ENCODE data around the gene FCHSD1.

Gene FCHSD1

GRCh38 chr5:141650851-141651727, at the start of gene FCHSD1:
Gene FCHSD1, minus strand, starts transcription at chr5:141651418. Its CDS starts 50 bp downstream, at chr5:141651368.
- peak; percentile 75 for DNase-seq

GRCh38 chr5:141697586-141697985, 46.4 kb upstream of the FCHSD1 start:
- DNase-seq: no peak

- DNase-seq: no peak
Measured at GRCh38 chr5:141696431-141696830, 45.2 kb upstream of the FCHSD1 start.

- DNase-seq: no peak
Measured at GRCh38 chr5:141695627-141696215, 44.5 kb upstream of the FCHSD1 start.

- no peak for DNase-seq
Measured at GRCh38 chr5:141694479-141694878, 43.3 kb upstream of the FCHSD1 start.

GRCh38 chr5:141692919-141693725, 41.9 kb upstream of the FCHSD1 start:
- DNase-seq: peak; percentile 85

- DNase-seq: no peak
Measured at GRCh38 chr5:141692533-141692888, 41.3 kb upstream of the FCHSD1 start.

GRCh38 chr5:141691867-141692532, 40.8 kb upstream of the FCHSD1 start:
- DNase-seq: peak; percentile 78

GRCh38 chr5:141691286-141691866, 40.2 kb upstream of the FCHSD1 start:
- peak; percentile 83 for DNase-seq

GRCh38 chr5:141686648-141687416, 35.6 kb upstream of the FCHSD1 start:
- no peak for DNase-seq

- DNase-seq: peak; percentile 20
Measured at GRCh38 chr5:141685591-141685990, 34.4 kb upstream of the FCHSD1 start.

GRCh38 chr5:141683596-141684141, 32.5 kb upstream of the FCHSD1 start:
- DNase-seq: no peak

GRCh38 chr5:141681695-141682641, 30.8 kb upstream of the FCHSD1 start, which contains the start of gene ARAP3:
Gene ARAP3, minus strand, starts transcription at chr5:141682230. Its CDS starts 1,744 bp downstream, at chr5:141680486.
- DNase-seq: peak; percentile 80

- DNase-seq: no peak
Measured at GRCh38 chr5:141681295-141681694, 30.1 kb upstream of the FCHSD1 start.

GRCh38 chr5:141680751-141681201, 29.6 kb upstream of the FCHSD1 start:
- DNase-seq: no peak

- no peak for DNase-seq
Measured at GRCh38 chr5:141680178-141680577, 29.0 kb upstream of the FCHSD1 start.

GRCh38 chr5:141677415-141677814, 26.2 kb upstream of the FCHSD1 start:
- no peak for DNase-seq

GRCh38 chr5:141675672-141676071, 24.5 kb upstream of the FCHSD1 start:
- DNase-seq: no peak

GRCh38 chr5:141674747-141675146, 23.5 kb upstream of the FCHSD1 start:
- DNase-seq: no peak
